ENCODE results near the gene ADAM12. TPM values are rescaled to one million over a fixed set of nuclear protein-coding genes. Genes with fewer than 3 reads are reported as not detected.

The ADAM12 gene
- total and polyA plus RNA-seq, 7 donors = 0.01 to 3.3 (median 0.24) TPM; not detected in 2

DNA sequence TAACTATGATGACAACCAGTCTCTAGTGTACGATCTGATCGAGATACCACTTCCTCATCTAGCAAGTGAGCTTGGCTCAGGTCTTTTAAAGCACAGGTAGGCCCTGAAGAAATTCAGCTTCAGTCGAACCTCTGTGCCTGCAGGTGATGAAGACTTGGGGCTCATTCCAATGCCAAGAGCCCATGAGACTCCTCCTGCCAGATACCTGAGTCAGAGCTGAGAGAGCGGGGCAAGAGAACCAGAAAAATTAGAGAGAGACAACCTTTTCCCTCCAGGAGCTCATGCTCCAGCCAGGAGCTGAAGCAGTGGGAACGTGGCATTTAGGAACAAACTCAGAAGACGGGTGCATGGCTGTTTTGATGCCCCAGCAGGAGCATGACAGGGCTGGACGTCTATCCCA, 259.3 kb downstream of the ADAM12 start:
- H3K27me3 ChIP-seq (ENCODE audit: insufficient read depth in 3 of 3, low read length in 2 of 3) = no peaks in the 10 kb centered on the region
- H3K9me3 ChIP-seq = no peaks in the 10 kb centered on the region
- 84 to 92% (median 89%) methylated on average over 7 of the region's 7 CpGs for WGBS, 3 donors
- ATAC-seq = no peak
- DNase-seq = no peak
- H3K4me1 ChIP-seq = no peaks in the 10 kb centered on the region
- H3K36me3 ChIP-seq (ENCODE audit: insufficient read depth in 1 of 2, low read depth in 1 of 2) = no peaks in the 10 kb centered on the region
- TF ChIP-seq, protein P1, sequence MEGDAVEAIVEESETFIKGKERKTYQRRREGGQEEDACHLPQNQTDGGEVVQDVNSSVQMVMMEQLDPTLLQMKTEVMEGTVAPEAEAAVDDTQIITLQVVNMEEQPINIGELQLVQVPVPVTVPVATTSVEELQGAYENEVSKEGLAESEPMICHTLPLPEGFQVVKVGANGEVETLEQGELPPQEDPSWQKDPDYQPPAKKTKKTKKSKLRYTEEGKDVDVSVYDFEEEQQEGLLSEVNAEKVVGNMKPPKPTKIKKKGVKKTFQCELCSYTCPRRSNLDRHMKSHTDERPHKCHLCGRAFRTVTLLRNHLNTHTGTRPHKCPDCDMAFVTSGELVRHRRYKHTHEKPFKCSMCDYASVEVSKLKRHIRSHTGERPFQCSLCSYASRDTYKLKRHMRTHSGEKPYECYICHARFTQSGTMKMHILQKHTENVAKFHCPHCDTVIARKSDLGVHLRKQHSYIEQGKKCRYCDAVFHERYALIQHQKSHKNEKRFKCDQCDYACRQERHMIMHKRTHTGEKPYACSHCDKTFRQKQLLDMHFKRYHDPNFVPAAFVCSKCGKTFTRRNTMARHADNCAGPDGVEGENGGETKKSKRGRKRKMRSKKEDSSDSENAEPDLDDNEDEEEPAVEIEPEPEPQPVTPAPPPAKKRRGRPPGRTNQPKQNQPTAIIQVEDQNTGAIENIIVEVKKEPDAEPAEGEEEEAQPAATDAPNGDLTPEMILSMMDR (IDR thresholded peaks at IDR 0.05) = no peak
- intact Hi-C loops (cut with DNase I) = no loop called here
- no peak overlapping the region for H3K4me3 ChIP-seq
- no peak overlapping the region for H3K27ac ChIP-seq

DNA sequence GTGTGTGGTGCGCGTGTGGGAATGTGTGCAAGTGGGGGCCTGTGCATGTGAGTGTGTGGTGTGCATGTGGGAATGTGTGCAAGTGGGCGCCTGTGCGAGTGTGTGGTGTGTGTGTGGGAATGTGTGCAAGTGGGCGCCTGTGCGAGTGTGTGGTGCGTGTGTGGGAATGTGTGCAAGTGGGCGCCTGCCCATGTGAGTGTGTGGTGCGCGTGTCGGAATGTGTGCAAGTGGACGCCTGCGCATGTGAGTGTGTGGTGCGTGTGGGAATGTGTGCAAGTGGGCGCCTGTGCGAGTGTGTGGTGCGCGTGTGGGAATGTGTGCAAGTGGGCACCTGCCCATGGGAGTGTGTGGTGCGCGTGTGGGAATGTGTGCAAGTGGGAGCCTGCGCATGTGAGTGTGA, 259.7 kb downstream of the ADAM12 start:
- DNase-seq (no peak), ATAC-seq (no peak)
- Histone ChIP-seq H3K27ac (no peak overlapping the region), H3K4me1 (no peaks in the 10 kb centered on the region), H3K36me3 (ENCODE audit: insufficient read depth in 1 of 2, low read depth in 1 of 2) (no peaks in the 10 kb centered on the region), H3K27me3 (ENCODE audit: insufficient read depth in 3 of 3, low read length in 2 of 3) (no peaks in the 10 kb centered on the region), H3K4me3 (no peak overlapping the region), H3K9me3 (no peaks in the 10 kb centered on the region)
- TF ChIP-seq, protein P1 (IDR thresholded peaks at IDR 0.05) = no peak
- intact Hi-C loops (cut with DNase I) = no loop called here
- 98 to 99% (median 99%) methylated on average over 21 of the region's 21 CpGs for WGBS, 3 donors

DNA sequence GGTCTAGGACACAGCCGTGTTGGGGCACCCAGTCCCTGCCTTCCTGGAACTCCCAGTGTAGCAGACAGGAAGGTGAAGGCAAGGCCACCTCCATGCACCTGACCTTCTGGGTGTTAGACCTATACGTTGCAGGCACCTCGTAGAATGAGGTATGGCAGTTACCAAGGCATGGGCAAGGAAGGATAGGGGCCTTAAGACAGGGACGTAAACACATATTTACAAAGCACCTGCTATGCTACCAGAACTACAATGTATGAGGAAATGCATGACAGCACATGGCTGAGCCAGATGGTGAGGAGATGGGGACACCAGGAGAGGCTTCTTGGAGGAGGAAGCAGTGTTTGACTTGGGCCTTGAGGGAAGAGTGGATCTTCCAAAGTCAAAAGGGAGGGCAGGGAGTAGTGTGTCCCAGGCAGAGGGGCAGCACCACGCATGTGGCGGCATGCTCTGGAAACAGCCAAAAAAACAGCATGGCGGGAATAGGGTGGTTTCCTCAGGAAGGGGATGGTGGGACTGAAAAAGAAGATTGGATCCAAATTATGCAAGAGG, 260.7 kb downstream of the ADAM12 start:
- H3K9me3 ChIP-seq = no peaks in the 10 kb centered on the region
- no peak overlapping the region for H3K4me3 ChIP-seq
- intact Hi-C loops (cut with DNase I) = no loop called here
- 84 to 92% (median 89%) methylated on average over 7 of the region's 7 CpGs for WGBS, 3 donors
- ATAC-seq = no peak
- H3K36me3 ChIP-seq (ENCODE audit: insufficient read depth in 1 of 2, low read depth in 1 of 2) = no peaks in the 10 kb centered on the region
- DNase-seq = no peak
- no peaks in the 10 kb centered on the region for H3K27me3 ChIP-seq (ENCODE audit: insufficient read depth in 3 of 3, low read length in 2 of 3)
- no peak overlapping the region for H3K27ac ChIP-seq
- H3K4me1 ChIP-seq = no peaks in the 10 kb centered on the region
- TF ChIP-seq, protein P1 (IDR thresholded peaks at IDR 0.05) = no peak

DNA sequence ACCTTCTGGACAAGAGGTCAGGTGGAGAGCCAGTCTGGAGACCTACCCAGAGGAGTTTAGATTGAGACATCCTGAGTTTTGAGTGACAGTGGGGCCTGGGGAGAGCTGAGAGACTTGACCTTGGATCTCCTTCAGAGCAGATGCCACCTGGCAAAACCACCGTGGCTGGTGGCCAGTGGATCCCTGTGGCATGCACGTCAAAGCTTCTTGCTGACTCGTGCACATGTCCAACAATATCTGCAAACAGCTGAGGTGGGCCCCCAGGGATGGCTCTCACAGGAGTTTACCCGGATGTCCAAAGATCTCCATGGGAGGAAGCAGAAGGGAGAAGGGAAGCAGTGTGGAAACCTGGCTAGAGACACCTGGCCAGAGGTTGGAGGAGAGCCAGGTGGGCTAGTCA, 261.4 kb downstream of the ADAM12 start:
- no peaks in the 10 kb centered on the region for H3K4me1 ChIP-seq
- no peaks in the 10 kb centered on the region for H3K9me3 ChIP-seq
- WGBS, 3 donors = 14 to 21% (median 16%) methylated on average over 4 of the region's 4 CpGs
- TF ChIP-seq, protein P1 (IDR thresholded peaks at IDR 0.05) = no peak
- no peaks in the 10 kb centered on the region for H3K36me3 ChIP-seq (ENCODE audit: insufficient read depth in 1 of 2, low read depth in 1 of 2)
- no peak overlapping the region for H3K27ac ChIP-seq
- H3K4me3 ChIP-seq = no peak overlapping the region
- DNase-seq = no peak
- intact Hi-C loops (cut with DNase I) = no loop called here
- ATAC-seq = no peak
- no peaks in the 10 kb centered on the region for H3K27me3 ChIP-seq (ENCODE audit: insufficient read depth in 3 of 3, low read length in 2 of 3)

DNA sequence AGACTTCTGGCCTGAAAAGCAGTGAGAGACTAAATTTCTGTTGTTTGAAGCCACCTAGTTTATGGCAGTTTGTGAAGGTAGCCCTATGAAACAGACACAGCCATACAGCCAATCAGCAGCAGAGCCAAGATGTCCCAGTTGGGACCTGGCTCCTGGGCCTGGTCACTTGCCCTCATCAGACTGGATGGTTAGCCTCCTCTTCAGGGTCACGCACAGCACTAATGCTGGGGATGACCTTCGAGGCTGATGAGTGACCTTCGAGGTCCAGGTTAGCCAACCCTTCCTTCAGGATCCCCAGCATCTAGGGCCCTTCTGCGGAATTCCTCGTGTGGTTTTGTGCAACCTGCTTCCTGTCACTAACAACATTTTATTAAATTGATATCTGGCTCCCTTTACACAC, 262.3 kb downstream of the ADAM12 start:
- ATAC-seq = no peak
- Histone ChIP-seq H3K27ac (no peak overlapping the region), H3K36me3 (ENCODE audit: insufficient read depth in 1 of 2, low read depth in 1 of 2) (no peaks in the 10 kb centered on the region), H3K9me3 (no peaks in the 10 kb centered on the region), H3K27me3 (ENCODE audit: insufficient read depth in 3 of 3, low read length in 2 of 3) (no peaks in the 10 kb centered on the region), H3K4me1 (no peaks in the 10 kb centered on the region), H3K4me3 (no peak overlapping the region)
- WGBS, 3 donors = 92 to 96% (median 93%) methylated on average over 5 of the region's 5 CpGs
- no peak for DNase-seq
- TF ChIP-seq, protein P1 (IDR thresholded peaks at IDR 0.05) = no peak
- intact Hi-C loops (cut with DNase I) = no loop called here
